NCI-H2171 treated with DMSO at 0.1 percent for 48 hours (cell line): Measurements from ENCODE around the gene PRR23C.

ENCODE experiments used
- DNase-seq: peaks from one replicate; lab custom pipeline; 2025; lab: John Stamatoyannopoulos, UW

Gene PRR23C

DNA sequence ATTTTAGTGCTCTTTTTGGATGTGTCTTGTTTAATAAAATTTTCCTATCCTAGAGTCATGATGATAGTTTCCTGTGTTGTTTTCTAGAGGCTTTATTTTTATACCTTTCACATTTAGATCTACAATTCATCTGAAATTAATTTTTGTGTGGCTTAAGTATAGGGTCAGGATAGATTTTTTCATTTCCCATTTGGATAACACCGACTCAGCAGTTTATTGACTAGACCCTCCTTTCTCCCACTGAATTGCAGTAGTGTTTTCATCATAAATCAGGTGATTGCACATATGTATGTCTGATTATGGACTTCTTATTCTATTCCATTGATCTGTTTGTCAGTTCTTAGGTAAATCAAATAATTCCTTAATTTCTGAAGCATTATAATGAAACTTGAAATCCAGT, 49.0 kb downstream of the PRR23C start:
- DNase-seq = no peak
